Epithelial cell of proximal tubule (primary cell): Measurements from ENCODE around the gene TAPBPL. TPM values are rescaled to one million over a fixed set of nuclear protein-coding genes. Genes with fewer than 3 reads are reported as not detected.

Experiments
- DNase-seq: peaks from one replicate; pipeline ENCODE4 v3.0.0-alpha.2; 2011; ENCODE audit warnings: low read depth
- H3K4me3 ChIP-seq: 2 replicates; pipeline ENCODE4 v1.5.1; 2011; ENCODE audit warnings: low read depth, mild to moderate bottlenecking, low read length
- CTCF ChIP-seq: conservative IDR thresholded peaks from 2 replicates; pipeline ENCODE4 v1.5.1; 2012; ENCODE audit warnings: low read depth, mild to moderate bottlenecking, low read length
- total RNA-seq: library from RNA; depleted of rRNA; stranded (reverse); fragments of >200 nt; gene quantifications from 2 replicates; pipeline ENCODE4 v1.2.3, GENCODE V29; 2015

Gene TAPBPL
- total RNA-seq, 1 donor from 2014 or later = 17.0 TPM

DNA sequence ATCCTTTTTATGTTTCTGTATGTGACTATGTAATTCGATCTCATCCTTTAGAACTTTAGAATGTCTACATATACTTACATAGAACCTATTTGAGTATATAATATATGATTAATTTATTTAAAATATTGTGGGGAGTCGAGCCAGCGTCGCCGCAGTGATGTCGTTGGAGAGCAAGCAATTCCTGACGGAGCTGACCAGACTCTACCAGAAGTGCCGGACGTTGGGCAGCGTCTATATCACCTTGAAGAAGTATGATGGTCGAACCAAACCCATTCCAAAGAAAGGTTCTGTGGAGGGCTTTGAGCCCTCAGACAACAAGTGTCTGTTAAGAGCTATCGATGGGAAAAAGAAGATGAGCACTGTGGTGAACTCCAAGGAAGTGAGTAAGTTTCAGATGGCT, 13.5 kb upstream of the TAPBPL start:
- no peak for TF ChIP-seq CTCF

DNA sequence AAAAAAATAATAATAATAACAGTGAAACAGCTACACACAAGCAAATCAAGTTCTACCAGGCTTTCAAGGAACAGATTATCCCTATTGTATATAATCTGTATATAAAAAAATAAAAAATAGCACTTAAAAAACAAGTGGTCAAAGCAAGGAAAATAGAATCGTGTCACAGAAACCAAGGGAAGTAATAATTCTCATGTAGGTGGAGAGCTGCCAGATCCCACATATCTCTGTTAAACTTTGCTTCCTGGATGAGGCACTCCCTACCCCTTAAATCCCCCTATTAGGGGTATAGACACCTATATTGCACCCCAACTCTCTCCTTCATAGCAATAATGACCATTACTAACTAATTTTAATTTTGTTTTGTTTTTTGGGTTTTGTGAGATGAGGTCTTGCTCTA, 11.5 kb upstream of the TAPBPL start:
- no peak for TF ChIP-seq CTCF
- DNase-seq = no peak
- no peak overlapping the region for H3K4me3 ChIP-seq

More for the DNA sequence above, 13.5 kb upstream of the TAPBPL start:
- DNase-seq = no peak
- no peak overlapping the region for H3K4me3 ChIP-seq

DNA sequence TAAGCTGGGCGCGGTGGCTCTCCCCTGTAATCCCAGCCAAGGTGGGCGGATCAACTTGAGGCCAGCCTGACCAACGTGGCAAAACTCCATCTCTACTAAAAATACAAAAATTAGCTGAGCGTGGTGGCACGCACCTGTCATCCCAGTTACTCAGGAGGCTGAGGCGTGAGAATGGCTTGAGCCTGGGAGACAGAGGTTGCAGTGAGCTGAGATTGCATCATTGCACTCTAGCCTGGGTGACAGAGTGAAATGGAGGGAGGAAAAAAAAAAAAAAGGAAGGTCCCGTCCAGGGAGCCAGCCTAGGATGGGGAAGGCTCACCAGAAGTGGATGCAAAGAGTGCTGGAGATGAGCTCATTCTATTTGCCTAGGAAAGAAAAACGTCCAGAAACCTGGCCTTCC, 9.0 kb upstream of the TAPBPL start:
- H3K4me3 ChIP-seq = no peak overlapping the region
- DNase-seq = no peak
- TF ChIP-seq CTCF = no peak

GRCh38 chr12:6443361-6443983, 8.4 kb upstream of the TAPBPL start:
- H3K4me3 ChIP-seq = no peak overlapping the region
- no peak for TF ChIP-seq CTCF
- DNase-seq = no peak

GRCh38 chr12:6444031-6444430, 7.8 kb upstream of the TAPBPL start:
- no peak for DNase-seq
- no peak overlapping the region for H3K4me3 ChIP-seq
- TF ChIP-seq CTCF = no peak

DNA sequence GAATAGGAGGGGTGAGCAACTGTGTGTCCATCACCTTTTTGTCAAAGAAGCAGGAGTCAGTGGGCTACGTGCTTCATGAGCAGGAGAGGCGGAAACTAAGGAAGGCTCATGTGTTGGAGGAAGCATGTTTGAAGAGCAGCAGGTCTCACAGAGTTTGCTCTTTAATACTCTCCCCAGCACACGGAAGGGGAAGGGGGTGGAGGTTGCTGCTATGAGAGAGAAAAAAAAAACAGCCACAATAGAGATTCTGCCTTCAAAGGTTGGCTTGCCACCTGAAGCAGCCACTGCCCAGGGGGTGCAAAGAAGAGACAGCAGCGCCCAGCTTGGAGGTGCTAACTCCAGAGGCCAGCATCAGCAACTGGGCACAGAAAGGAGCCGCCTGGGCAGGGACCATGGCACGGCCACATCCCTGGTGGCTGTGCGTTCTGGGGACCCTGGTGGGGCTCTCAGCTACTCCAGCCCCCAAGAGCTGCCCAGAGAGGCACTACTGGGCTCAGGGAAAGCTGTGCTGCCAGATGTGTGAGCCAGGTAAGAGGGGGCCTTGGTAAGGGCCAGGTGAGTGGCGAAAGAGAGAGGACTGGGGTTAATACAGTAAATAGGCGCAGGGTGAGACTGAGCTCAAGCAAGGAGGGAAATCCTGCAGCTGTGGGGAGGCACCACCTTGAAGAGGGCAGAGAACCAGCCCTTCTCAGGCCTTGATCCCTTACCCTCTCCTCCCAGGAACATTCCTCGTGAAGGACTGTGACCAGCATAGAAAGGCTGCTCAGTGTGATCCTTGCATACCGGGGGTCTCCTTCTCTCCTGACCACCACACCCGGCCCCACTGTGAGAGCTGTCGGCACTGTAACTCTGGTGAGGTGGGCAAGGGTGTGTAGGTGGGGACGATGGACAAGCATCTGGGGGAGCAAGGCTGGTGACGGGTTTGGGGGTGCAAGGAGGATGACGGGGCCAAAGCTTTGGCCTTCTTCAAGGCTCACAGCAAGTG, 6.8 kb upstream of the TAPBPL start, which contains the start of gene CD27:
Gene CD27, plus strand, starts transcription at position 252 of the 985 bp plus-strand sequence. Its CDS starts 141 bp downstream, at position 393.
- TF ChIP-seq CTCF = no peak
- DNase-seq = no peak
- no peak within 1 kb of the TSS for H3K4me3 ChIP-seq
